ENCODE results near the gene PAPSS2.

GRCh38 chr10:87706731-87707130 is 47.1 kb downstream of the PAPSS2 start:
- TF ChIP-seq, protein P1, sequence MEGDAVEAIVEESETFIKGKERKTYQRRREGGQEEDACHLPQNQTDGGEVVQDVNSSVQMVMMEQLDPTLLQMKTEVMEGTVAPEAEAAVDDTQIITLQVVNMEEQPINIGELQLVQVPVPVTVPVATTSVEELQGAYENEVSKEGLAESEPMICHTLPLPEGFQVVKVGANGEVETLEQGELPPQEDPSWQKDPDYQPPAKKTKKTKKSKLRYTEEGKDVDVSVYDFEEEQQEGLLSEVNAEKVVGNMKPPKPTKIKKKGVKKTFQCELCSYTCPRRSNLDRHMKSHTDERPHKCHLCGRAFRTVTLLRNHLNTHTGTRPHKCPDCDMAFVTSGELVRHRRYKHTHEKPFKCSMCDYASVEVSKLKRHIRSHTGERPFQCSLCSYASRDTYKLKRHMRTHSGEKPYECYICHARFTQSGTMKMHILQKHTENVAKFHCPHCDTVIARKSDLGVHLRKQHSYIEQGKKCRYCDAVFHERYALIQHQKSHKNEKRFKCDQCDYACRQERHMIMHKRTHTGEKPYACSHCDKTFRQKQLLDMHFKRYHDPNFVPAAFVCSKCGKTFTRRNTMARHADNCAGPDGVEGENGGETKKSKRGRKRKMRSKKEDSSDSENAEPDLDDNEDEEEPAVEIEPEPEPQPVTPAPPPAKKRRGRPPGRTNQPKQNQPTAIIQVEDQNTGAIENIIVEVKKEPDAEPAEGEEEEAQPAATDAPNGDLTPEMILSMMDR (IDR thresholded peaks at IDR 0.05; ENCODE audit: poor library complexity), result no peak
- no peak for TF ChIP-seq EZH2 (IDR thresholded peaks at IDR 0.05; ENCODE audit: borderline replicate concordance)
